CD4-positive, alpha-beta T cell treated with Interleukin-10 for 1 hour (primary cell): ENCODE results near the gene TM9SF1.

Experiments
- DNase-seq: peaks from one replicate; pipeline ENCODE4 v3.0.0-alpha.2; 2020

Gene TM9SF1

DNA sequence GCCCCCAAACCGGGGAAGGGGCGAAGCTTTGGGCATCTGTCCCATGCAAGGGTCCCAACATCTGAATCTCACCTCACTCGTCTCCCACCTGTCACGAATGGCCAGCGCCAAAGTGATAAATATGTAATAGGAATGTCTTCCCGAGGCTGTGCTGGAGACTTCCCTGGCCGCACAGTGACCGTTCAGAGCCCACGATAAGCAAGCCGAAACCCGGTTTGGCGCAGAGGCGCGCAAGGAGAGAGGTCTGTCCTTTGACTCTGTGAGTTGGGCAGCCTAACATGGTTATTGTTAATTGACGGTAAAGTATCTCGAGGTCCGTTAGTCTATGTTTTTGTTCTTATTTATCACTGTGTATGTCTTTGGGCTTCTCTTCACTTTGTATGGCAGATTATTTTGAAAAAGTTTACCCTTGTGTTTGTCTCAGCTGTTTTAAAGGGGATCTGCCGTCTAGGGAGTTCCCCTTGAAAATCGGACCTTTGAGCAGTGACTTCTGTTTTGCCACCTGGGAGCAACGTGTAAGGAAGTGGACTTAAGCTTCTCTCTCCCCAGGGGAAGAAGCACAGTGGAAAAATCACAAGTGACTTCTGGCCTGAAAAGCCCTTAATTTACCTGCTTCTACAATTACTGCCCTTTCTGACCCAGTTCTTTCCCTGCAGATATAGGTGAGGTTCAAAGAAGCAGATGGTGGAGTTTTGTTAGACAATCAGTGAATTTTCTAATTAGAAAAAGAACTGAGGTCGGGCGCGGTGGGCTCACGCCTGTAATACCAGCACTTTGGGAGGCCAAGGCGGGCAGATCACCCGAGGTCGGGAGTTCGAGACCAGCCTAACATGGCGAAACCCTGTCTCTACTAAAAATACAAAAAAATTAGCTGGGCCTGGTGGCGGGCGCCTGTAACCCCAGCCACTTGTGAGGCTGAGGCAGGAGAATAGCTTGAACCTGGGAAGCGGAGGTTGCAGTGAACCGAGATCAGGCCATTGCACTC, 1.1 kb upstream of the TM9SF1 start:
- DNase-seq, result peak; percentile 28

DNA sequence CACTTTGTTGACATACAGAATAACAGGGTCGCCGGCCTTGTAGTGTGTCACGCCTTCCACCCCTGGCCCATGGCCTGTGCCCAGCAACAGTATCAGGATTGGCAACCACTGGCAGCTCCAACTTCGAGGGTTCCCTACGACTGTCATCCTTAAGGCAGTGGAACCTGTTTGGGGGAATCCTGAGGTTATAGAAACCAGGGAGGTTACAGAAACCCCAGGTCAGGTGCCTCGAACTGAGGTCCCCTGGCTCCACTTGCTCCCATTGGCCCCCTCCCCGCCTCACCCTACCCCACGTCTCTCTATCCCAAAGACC, 412 bp downstream of the TM9SF1 start:
- no peak for DNase-seq

DNA sequence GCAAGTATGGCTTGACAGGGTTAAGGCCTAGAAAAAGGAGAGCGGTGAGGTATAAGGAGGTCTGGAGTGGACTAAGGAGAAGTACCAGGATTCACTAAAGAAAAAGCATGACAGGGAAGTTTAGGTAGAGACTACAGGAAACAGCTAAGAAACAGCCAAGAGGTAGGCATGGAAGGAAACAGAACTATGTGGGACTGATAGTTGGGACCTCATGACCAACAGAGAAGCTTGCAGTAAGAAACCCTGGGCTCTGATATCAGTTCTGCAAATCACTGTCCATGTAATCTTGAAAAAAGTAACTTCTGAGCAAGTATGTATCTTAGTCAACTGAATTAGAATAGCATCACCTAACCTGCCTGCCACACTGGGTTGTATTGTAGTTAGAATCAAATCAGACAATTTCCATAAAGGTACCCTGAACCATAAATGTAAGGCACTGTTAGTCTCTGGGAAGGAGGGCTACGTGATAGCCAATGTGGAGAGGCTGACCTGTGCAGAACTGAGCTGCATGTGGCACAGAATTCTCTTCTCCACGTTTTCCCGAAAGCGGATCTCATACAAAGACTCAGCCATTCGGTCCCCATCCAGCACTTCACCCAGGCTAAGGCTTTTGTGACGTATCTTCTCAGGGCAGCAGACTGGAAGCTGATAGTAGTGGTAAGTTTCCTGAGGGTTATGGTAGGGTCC, 912 bp downstream of the TM9SF1 start:
- no peak for DNase-seq

DNA sequence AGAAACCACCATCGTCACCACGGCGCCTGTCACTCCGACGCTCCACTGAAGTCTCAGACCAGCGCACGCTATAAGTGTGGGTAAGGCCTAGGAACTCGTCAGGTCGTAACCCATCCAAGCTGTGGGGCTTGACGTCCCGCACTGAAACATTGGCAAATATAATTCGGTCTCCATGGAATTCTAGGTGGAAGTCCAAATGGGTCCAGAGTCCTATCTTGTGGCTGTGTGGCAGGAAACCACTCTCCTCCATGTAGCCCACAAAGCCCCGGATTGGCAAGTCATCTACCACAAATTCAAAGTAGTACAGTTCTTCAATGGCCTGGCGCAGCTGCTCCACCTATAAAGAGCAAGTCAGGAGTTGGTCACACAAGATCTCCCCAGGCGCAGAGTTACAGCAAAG, 2.3 kb downstream of the TM9SF1 start:
- DNase-seq, result no peak

DNA sequence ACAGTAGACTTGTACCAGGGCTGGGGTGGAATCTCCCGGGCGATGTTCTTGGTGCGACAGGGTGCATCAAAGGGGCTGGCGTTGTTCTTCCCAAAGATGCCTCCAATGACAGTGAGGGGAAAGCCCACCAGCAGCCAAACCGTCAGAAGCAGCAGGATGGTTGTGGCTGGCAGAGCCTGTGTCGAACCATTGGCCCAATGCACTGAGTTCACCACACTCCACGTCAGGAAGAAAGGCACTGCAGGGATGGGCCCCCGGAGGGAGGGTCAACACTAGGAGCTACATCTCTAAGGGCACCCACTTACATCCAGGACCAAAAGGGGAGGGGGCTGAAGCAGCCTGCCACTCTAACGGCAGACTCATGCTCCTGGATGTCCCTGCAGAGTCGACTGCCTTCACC, 4.8 kb downstream of the TM9SF1 start:
- no peak for DNase-seq

DNA sequence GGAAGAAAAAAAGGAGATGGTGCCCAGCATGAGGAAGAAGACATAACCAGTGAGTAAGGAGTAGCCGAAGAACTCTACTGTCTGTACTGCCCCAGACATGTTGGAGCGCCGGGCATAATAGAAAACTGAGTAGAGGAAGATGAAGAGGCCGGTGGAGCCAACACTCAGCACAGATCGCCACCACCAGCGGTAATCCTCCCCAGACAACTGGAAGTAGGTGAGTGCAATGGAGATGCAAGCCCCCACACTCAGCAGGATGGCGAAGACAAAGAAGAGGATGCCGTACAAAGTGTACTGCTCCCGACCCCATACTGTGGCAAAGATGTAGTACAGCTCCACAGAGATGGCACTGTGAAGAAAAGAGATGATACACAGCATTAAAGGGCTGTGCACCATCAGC, 5.8 kb downstream of the TM9SF1 start:
- no peak for DNase-seq

DNA sequence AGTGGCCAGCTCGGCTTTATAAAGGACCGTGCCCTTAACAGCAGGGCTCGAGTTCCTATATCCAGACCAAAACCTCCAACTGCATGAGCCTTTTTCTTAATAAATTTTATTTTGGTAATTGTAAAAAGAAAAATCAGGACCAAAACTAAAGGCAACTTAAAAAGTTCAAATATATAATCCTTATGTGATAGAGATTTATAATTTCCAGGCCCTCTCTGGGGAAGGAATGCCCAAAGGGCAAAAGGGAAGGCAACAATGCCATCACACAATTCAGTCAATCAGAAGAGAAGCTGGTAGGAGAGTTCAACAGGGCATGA, 6.2 kb downstream of the TM9SF1 start:
- no peak for DNase-seq

DNA sequence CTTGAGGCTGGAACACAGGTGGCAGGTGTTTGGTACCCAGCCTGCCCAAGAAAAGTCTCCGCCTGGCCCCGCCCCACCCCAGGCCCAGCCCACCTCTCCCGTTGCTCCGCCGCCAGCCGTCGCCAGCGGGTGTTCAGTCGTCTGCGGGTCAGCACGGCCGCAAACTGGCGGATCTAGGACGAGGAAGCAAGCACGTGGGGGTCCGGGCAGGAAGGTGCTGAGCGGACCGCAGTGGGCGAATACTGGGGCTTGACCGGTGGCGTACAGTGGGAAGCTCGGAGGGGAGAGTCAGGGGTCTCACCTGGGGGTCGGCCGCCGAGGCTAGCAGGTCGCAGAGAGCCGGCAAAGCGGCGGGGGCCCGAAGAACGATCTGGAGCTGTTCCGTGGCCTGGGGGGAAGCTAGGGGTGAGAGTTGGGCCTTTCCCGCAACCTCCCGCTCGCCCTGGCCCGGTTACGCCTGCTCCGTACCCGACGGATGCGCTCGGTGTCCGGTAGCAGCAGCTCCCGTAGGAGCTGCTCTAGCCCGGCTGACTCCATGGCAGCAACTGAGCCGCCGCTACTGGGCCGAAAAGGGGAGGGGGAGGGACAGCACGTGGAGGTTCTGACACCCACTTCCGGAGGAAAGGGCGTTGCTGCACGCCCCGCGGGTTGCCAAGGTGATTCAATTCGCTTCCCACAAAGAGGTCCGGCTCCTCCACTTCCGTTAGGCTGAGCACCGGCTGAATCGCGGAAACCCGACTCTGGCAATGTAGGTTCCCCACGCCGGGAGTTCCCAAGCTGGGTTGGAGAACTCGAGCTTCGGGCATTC, 6.8 kb downstream of the TM9SF1 start, which contains the start of gene IPO4:
TSS of gene IPO4 (minus strand) at position 566 of the 808 bp plus-strand sequence. CDS start at position 537, 29 bp downstream.
- DNase-seq, result peak; percentile 97

DNA sequence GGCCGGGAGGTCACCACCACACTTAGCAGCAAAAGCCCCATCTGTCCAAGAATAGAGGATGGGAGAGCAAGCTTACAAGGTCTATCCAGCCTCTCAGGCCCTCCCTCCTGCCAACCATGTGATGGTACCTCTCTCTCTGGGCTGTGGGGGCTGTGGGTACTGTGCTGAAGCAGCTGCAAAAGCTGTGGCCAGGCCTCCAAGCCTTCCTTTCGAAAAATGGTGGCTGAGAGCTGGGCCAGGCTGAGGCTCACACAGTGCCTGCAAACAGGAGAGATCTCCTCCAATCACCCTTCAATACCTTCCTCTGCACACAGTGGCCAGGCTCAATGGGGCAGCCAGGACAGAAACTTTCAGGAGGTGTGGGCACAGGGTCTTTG, 7.7 kb downstream of the TM9SF1 start:
- DNase-seq, result no peak

DNA sequence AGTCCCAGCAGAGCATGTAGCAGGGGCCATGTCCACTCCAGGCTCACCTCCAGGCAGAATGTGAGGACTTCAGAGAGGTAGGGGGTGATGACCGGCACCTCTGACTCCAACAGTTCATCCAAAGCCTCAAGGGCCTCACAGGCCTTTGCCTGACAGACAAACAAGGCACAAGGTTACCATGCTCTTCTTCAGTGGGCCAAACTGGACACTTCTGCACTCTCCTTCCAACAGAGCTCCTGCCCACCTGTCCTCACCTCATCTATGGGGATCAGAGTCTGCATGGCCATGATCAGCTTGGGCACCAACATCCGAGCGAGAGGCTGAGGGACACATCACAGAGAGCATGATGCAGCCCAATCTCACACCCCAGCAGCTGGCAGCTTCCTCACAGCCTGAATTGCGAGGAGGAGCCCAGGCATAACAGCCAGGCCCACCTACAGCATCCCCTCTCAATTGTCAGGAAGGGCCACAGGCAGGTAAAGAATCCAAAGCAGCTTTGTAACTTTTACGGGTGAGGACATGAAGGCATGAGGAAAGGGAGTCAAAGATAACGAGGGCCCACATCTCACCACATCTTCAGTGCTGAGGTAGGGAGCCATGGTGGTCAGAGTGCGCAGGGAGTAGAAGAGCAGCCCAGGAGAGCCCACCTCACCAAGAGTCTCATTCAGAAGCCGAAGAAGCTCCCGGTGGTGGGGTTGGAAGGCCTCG, 8.3 kb downstream of the TM9SF1 start:
- DNase-seq, result no peak

DNA sequence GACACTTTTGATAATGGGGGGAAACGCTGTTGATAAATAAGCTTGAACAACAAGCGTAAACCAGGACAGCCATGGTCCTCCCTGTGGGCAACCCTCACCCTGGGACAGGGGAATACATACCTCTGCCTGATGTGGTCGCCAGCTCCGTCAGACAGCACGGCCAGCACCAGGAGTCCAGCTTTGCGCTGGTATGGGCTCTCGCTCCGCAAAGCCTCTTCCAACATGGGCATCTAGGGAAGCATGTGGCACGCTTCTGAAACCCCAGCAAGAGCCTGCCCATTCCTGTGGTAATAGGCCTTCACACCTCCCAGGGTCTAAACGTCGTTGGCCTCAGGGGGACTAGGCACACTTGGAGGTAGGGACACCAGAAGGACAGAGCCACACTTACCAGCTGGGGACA, 9.5 kb downstream of the TM9SF1 start:
- no peak for DNase-seq

DNA sequence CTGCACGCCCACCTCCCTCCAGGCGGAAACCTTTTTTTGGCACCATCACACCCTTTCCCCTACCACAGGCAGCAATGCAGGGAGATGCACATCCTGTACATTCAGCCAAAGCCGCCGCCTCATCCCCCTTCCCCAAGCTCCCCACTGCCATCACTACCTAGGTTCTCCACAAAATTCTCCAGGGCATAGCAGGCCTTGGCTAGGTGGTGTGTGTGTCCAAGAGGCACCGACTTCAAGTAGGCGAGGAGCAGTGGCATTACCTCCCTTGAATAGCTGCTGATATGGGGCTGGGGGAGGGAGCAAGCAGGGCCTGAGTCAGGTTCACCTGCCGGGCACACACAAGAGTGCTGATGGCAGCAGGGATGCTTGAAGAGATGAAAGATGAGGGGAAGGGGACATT, 10.2 kb downstream of the TM9SF1 start:
- DNase-seq, result no peak

DNA sequence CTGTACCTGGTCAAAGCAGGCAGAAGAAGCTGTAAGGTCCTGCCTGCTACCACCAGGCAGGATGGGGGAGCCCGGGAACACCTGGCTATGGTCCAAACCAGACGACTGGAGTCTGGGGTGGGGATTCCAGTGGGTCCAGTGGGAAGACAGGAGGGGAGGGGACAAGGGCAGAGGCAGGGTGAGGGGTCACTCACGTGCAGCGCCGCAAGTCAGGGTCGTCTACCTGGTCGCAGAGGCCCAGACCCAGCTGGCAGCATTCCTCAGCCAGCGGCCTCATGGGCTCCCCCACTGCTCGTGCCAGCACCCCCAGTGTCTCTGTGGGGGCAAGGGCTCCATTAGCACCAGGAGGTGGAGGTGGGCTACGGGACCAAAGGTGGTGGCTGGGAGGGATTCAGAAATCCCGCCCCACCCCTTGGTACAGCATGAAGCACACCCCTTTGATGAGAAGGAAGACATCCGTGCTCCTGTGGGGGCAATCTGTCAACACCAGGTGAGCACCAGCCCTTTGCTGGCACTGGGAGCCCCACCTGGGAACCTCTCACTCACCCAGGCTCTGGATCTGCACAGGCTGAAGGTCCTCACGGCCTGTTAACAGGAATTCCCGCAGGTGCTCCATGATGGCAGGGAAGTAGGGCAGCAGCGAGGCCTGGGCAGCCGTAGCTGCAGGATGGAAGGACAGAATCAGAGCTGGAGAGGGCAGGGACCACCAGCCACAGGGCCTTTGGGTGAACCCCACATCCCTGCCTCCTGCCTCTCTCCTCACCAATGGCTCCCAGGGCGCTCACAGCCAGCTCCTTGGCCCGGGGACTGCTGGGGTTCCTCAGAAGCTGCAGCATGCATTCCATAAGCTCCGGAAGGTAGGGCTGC, 10.9 kb downstream of the TM9SF1 start:
- DNase-seq, result no peak

DNA sequence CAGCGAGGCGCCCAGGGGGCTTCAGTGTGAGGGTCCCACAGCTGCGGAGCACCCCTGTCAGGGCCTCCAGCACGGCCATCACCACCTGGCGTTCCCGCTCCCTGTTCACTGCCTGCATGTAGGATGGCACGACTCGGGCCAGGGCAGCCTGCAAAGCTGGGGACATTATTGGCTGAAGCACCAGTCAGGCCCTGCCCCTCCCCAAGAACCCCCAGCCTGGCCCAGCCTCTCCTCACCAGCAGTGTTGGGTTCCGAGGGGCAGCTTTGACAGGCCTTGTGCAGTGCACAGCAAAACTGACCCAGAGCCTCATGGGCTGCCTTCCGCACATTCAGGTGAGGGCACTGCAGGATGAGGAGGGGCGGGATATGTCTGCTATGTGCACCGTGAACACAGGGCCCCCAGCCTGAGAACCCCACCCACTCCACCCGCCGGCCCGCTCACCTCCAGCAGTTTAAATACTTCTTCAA, 12.2 kb downstream of the TM9SF1 start:
- DNase-seq, result no peak

DNA sequence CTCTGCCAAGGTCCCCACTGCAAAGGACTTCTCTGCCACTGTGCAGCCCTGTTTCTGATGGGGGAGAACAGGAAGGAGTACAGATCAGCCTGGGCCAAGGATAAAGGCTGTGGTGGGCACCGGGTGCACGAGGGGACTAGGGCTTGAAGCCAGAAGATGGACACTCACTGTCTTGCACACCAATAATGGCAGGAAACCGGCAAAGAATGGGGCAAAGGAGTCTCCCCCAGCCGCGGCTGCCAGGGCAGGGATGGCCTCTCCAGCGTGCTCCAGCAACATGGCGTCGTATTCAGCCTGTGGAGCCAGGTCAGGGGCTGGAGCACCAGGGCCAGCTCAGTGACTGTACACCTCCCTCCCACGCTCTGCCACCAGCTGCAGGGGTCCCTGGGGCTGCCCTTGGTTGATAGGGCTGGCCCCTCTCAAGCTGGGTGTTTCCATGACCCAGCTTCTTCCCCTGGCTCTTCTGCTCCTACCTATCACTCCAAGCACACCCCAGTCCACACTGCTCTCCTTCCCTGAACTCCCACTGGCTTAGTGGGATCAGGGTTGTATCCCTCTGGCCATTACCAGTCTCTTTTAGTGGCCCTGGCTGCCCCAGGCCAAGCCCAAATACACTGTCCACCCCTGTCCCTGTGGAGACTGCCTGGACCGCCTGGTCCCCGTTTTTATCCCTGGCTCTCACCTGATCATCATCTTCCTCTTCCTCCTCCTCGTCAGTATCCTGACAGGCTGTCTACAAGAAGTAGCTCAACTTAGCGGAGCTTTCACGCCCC, 12.9 kb downstream of the TM9SF1 start:
- DNase-seq, result no peak

DNA sequence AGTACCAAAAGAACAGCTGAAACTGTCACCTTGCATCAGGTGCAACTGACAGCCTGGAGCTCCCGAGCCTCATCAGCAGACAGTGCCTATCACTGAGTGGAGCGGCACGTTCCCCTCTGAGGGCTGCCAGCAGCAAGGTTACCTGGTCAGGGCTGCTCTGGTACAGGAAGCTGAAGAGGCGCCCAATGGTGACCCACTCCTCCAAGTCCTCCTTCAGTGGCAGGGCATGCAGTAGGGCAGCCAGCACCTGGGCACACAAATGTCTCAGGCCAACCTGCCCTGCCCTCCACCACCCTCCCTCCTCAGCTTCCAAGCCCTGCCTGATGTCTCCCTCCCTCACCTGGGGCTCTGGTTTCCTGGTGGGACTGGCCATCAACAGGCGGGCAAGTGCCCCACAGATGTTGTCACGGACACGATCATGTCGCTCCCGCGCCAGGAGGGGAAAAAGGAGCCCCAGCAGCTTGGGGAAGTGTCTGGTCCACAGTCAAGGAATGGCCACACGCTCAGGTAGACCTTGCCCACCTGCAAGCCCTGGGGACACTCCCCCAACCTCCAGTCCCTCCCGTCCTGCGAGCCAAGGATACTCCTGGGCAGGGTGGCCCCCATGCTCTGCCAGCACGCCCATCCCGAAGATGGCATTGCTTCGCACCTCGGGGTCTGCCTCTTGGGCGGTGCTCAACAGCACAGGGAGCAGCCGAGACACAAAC, 13.7 kb downstream of the TM9SF1 start:
- no peak for DNase-seq

DNA sequence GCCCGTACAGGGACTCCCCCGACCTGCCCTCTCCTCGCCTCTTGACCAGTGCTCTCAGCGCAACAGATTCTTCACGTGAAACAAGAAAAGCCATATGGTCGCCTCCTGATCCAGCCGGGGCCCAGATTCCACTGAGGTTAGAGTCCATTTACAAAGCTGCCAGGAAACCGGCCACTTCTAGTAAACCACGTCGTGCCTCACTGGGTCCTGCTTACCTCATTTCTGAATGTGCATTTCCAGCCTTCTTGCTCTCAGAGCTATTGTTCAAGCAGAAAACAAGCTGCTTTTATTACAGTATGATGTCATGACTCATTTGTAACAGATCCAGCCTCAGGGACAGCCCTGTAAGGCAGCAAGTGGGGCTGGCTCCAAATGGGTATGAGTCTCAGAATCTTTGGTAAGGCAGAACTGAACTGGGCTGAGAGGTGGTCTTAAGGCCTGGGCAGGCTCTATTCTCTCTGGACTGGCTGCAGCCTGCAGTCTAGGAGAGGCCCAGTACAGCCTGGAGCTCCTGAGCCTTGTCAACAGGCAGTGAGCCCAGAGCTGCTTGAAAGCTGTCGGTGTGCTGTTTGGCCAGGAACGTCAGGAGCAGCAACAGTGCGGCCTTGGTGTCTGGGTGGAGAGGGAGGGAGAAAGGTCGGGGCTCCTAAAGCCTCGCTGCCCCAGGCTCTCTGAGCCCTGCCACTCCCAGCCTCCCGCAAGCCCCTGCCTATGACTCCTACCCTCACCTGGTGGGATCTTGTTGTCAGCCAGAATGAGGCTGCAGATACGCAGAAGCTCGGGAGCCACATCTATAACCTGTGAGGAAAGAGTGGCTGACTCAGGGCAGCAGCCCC, 15.1 kb downstream of the TM9SF1 start:
- no peak for DNase-seq

DNA sequence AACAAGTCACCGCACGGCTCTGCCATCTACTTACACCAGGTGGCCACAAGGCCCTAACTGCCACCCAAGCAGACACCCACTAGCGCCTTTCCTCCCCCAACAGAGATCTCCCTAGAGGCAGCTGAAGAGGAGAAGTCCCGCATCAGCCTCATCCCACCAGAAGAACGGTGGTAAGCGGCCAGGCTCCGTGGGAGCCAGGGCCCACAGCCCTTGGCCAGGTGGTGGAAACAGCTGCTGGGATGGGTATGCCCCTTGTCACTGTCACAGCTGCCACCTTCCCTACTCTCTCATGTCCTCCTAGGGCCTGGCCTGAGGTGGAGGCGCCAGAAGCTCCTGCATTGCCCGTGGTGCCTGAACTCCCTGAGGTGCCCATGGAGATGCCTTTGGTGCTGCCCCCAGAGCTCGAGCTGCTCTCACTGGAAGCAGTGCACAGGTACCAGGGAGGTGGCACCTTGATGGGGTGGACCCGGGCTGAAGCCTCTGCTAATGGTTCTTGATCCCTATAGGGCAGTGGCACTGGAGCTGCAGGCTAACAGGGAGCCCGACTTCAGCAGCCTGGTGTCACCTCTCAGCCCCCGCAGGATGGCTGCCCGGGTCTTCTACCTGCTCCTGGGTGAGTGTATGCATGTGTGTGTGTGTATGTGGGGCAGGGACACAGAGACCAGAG, 15.8 kb downstream of the TM9SF1 start:
- no peak for DNase-seq
